Upper lobe of left lung (tissue), 4 donors: ENCODE results near the gene PDE4B.

Experiments used
- CTCF ChIP-seq, 6 experiments: fragments of 450-650 bp in 4 of 6; fragments of 200-600 bp in 2 of 6; sonication (generic) in 2 of 6; IDR thresholded peaks; one replicate each; pipeline ENCODE4 v1.5.1; 2016 to 2019; ENCODE audit warnings: antibody characterized with exemption in 6 of 6
- EP300 ChIP-seq, 4 donors: sonication (generic); formaldehyde crosslinking; IDR thresholded peaks; one replicate each; pipeline ENCODE4 v1.5.1; 2017; ENCODE audit warnings: antibody characterized with exemption in 4 of 4, control low read depth in 2 of 4

DNA sequence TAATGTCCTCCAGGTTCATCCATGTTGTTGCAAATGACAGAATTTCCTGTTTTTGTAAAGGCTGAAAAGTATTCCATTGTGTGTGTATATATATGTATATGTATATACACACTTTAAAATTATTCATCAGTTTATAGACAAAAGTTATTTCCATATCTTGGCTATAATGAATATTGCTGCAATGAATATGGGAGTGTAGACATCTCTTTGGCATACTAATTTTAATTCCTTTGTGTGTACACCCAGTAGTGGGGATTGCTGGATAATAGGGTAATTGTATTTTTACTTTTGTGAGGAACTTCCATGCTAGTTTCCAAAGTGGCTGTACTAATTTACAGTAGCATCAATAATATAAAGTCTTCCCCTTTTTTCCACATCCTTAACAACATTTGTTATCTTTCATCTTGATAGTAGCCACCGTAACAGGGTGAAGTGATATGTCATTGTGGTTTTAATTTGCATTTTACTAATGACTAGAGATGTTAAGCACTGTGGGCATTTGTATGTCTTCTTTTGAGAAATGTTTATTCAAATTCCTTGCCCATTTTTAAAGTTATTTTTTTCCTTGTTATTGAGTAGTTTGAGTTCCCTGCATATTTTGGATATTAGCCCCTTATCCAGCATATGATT, 243.0 kb downstream of the PDE4B start:
- TF ChIP-seq EP300 (IDR thresholded peaks at IDR 0.05), result no peak
- TF ChIP-seq CTCF (IDR thresholded peaks at IDR 0.05), result no peak
